K562 (cell line): ENCODE data around the gene MYLIP. TPM values are rescaled to one million over a fixed set of nuclear protein-coding genes. Genes with fewer than 3 reads are reported as not detected.

Experiments used
- ATAC-seq: fragments of 200-7000 bp; cut with Tn5 transposase; 3 replicates; pipeline ENCODE4 v1.9.1; 2020; ENCODE audit warnings: moderate library complexity
- BruUV-seq: library from RNA; stranded (reverse); fragments of 400-500 nt; replicated peaks from 2 replicates; lab custom pipeline; 2021; lab: Mats Ljungman, UMichigan
- CTCF ChIA-PET: fragments of 300-600 bp; formaldehyde crosslinking; extraction: SDS; loops from one replicate; lab custom pipeline; 2021; ENCODE audit warnings: low intra/inter-chr PET ratio; lab: Yijun Ruan, JAX
- POLR2A ChIA-PET: fragments of 300-600, 350-650 bp; sonication (Branson Sonifier 250); formaldehyde crosslinking; extraction: SDS; loops from one replicate; lab custom pipeline; 2021; ENCODE audit warnings: antibody characterized with exemption, inconsistent platforms; lab: Yijun Ruan, JAX
- DNase-seq, 4 experiments: peaks; one replicate each; pipeline versions ENCODE4 v3.0.0 to v3.0.0-alpha.2; 2011 to 2018; ENCODE audit warnings: low spot score in 3 of 4, mixed read lengths in 3 of 4; ENCODE audit errors: extremely low read depth in 1 of 4
- FAIRE-seq: peaks from 2 replicates; lab custom pipeline; 2011; peaks lifted over from hg19 to GRCh38; lab: Jason Lieb, UNC
- H2AFZ ChIP-seq: 2 replicates; pipeline ENCODE4 v1.6.0; 2011; ENCODE audit warnings: low read depth, low read length, control low read depth, inconsistent platforms
- H3K27ac ChIP-seq: fragments of 200-600 bp; 3 replicates; pipeline ENCODE4 v1.8.0; 2011; ENCODE audit warnings: low read depth, mild to moderate bottlenecking, control low read depth, inconsistent platforms, low read length, moderate library complexity, mixed read lengths; ENCODE audit errors: extremely low read depth
- H3K27me3 ChIP-seq, 2 experiments: fragments of 300-600 bp in 1 of 2; 2 replicates in 1 of 2; 3 replicates in 1 of 2; pipeline versions ENCODE4 v1.6.0 to v1.8.0; 2011; ENCODE audit warnings: inconsistent platforms in 2 of 2, low read length in 2 of 2, mild to moderate bottlenecking in 1 of 2, mixed read lengths in 1 of 2, moderate library complexity in 1 of 2; ENCODE audit not compliant: control insufficient read depth in 2 of 2, insufficient read depth in 2 of 2
- H3K36me3 ChIP-seq: fragments of 300-600 bp; 3 replicates; pipeline ENCODE4 v1.8.0; 2011; ENCODE audit warnings: mild to moderate bottlenecking, low read length, inconsistent platforms; ENCODE audit not compliant: control insufficient read depth, insufficient read depth
- H3K4me1 ChIP-seq, 2 experiments: fragments of 200-600 bp in 1 of 2; replicated peaks in 1 of 2; 2 replicates in 1 of 2; 3 replicates in 1 of 2; pipeline versions ENCODE4 v1.5.1 to v1.8.0; 2011; ENCODE audit warnings: inconsistent platforms in 2 of 2, low read length in 2 of 2, mild to moderate bottlenecking in 1 of 2, mixed read lengths in 1 of 2, moderate library complexity in 1 of 2; ENCODE audit not compliant: control insufficient read depth in 2 of 2, insufficient read depth in 2 of 2
- H3K4me2 ChIP-seq: 2 replicates; pipeline ENCODE4 v1.6.1; 2011; ENCODE audit warnings: low read length, control low read depth, inconsistent platforms, mixed read lengths; ENCODE audit not compliant: insufficient read depth
- H3K4me3 ChIP-seq: fragments of 200-600 bp; sonication (generic), shearing (Covaris generic); 2 replicates; pipeline ENCODE4 v1.5.1; 2016; ENCODE audit warnings: control low read depth, inconsistent platforms
- H3K79me2 ChIP-seq: fragments of 200-600 bp; 3 replicates; pipeline ENCODE4 v1.8.0; 2011; ENCODE audit warnings: low read length, inconsistent platforms; ENCODE audit not compliant: control insufficient read depth, insufficient read depth
- H3K9ac ChIP-seq, 2 experiments: 2 replicates each; pipeline versions ENCODE4 v1.6.0 to v1.6.1; 2011; ENCODE audit warnings: low read depth in 2 of 2, low read length in 2 of 2, control low read depth in 1 of 2, inconsistent platforms in 1 of 2, mild to moderate bottlenecking in 1 of 2, mixed read lengths in 1 of 2; ENCODE audit not compliant: insufficient read depth in 1 of 2
- H3K9me1 ChIP-seq: one replicate; pipeline ENCODE4 v1.6.0; 2011; ENCODE audit warnings: inconsistent platforms, mild to moderate bottlenecking, low read length, moderate library complexity; ENCODE audit not compliant: control insufficient read depth, insufficient read depth
- H3K9me3 ChIP-seq: replicated peaks from 2 replicates; pipeline ENCODE4 v1.5.1; 2011; ENCODE audit warnings: low read depth, low read length, inconsistent platforms; ENCODE audit not compliant: control insufficient read depth, insufficient read depth
- H4K20me1 ChIP-seq: replicated peaks from 2 replicates; pipeline ENCODE4 v1.6.1; 2011; ENCODE audit warnings: low read length, inconsistent platforms, mixed read lengths; ENCODE audit not compliant: control insufficient read depth, insufficient read depth
- C11orf30 ChIP-seq: fragments of 450-650 bp; IDR thresholded peaks from 2 replicates; pipeline ENCODE4 v1.6.1; 2016; ENCODE audit warnings: low read depth, mild to moderate bottlenecking
- CXXC5 ChIP-seq: fragments of 250-450 bp; sonication (Bioruptor Pico); IDR thresholded peaks from 2 replicates; pipeline ENCODE4 v1.8.0; 2022; ENCODE audit warnings: inconsistent platforms, mild to moderate bottlenecking, moderate library complexity
- GTF2F1 ChIP-seq: IDR thresholded peaks from 2 replicates; pipeline ENCODE4 v1.6.1; 2011; ENCODE audit warnings: low read depth, low read length, improper control_type of control experiment
- HDAC2 ChIP-seq: fragments of 450-650 bp; IDR thresholded peaks from 2 replicates; pipeline ENCODE4 v1.6.1; 2016; ENCODE audit warnings: mild to moderate bottlenecking
- PBX2 ChIP-seq, 2 experiments: IDR thresholded peaks in 1 of 2; conservative IDR thresholded peaks in 1 of 2; 2 replicates each; pipeline ENCODE4 v1.6.1; 2016; ENCODE audit warnings: low read depth in 2 of 2, mild to moderate bottlenecking in 1 of 2, missing compliant biosample characterization in 1 of 2, missing genetic modification characterization in 1 of 2, moderate library complexity in 1 of 2
- TFAM ChIP-seq: fragments of 250-450 bp; sonication (Bioruptor Pico); conservative IDR thresholded peaks from 2 replicates; pipeline ENCODE4 v1.5.0; 2021; ENCODE audit warnings: mild to moderate bottlenecking, moderate library complexity
- ZC3H4 ChIP-seq: sonication (generic); formaldehyde crosslinking; IDR thresholded peaks from 2 replicates; pipeline ENCODE4 v1.9.0; 2021; ENCODE audit warnings: missing genetic modification reagents, borderline replicate concordance
- ZNF57 ChIP-seq: fragments of 450-650 bp; formaldehyde crosslinking; IDR thresholded peaks from 2 replicates; pipeline ENCODE4 v1.4.0; 2020; ENCODE audit warnings: mild to moderate bottlenecking, moderate library complexity
- ZNF780A ChIP-seq: fragments of 250-450 bp; sonication (Bioruptor Pico); IDR thresholded peaks from 2 replicates; pipeline ENCODE4 v1.5.0; 2021; ENCODE audit warnings: mild to moderate bottlenecking
- WGBS: fragments of 100-300 bp; shearing (Covaris generic); methylation state at CpG from one replicate; pipeline ENCODE4 v1.1.6; 2016; ENCODE audit warnings: low coverage, mixed read lengths; ENCODE audit not compliant: insufficient coverage; ENCODE audit errors: missing lambda C conversion rate; 5-methylcytosine and 5-hydroxymethylcytosine counted together
- in situ Hi-C: fragments of 300-500 bp; cut with MboI; formaldehyde crosslinking; loops from 4 replicates; pipeline ENCODE4 v1.15.0; 2018; ENCODE audit warnings: inconsistent platforms, mixed read lengths
- intact Hi-C: fragments of 100-400 bp; cut with micrococcal nuclease; formaldehyde crosslinking; loops from 2 replicates; pipeline ENCODE4 v1.14.2; 2022
- polyA plus RNA-seq, 8 experiments: library from polyadenylated mRNA; depleted of rRNA in 4 of 8; stranded (reverse) in 5 of 8; unstranded in 3 of 8; fragments of >200 nt; fragmentation: Nextera tagmentation in 2 of 8; fragmentation: Illumina TruSeq in 1 of 8; extraction: Ambion mirVana in 2 of 8; extraction: Trizol in 1 of 8; gene quantifications; 2 replicates each; pipeline versions ENCODE4 v1.2.1 to v1.2.3, GENCODE V29; 2011 to 2014; ENCODE audit warnings: inconsistent platforms in 1 of 8, missing spikeins in 1 of 8
- total RNA-seq, 7 experiments: library from RNA; depleted of rRNA in 6 of 7; stranded (reverse); fragments of >200 nt in 6 of 7; fragmentation: Illumina TruSeq in 2 of 7; extraction: Trizol in 2 of 7; gene quantifications; 2 replicates each; pipeline versions ENCODE4 v1.2.1 to v1.2.3, GENCODE V29; 2011 to 2021; ENCODE audit warnings: low replicate concordance in 1 of 7
- TF ChIP-seq, protein P1 (sequence below): sonication (generic); formaldehyde crosslinking; IDR thresholded peaks from 2 replicates; pipeline ENCODE4 v1.8.0; 2023; ENCODE audit warnings: missing genetic modification reagents, mild to moderate bottlenecking, borderline replicate concordance
- TF ChIP-seq, protein P2 (sequence below): sonication (generic); formaldehyde crosslinking; IDR thresholded peaks from 2 replicates; pipeline ENCODE4 v1.9.0; 2022; ENCODE audit warnings: mild to moderate bottlenecking, missing genetic modification reagents

The MYLIP gene
- total and polyA plus RNA-seq, 9 of the 15 experiments (the other 6 are each of a cell fraction or from before 2014, with no cell fraction given), result 10.8 to 43.5 (median 31.5) TPM

- TF ChIP-seq, protein P1, sequence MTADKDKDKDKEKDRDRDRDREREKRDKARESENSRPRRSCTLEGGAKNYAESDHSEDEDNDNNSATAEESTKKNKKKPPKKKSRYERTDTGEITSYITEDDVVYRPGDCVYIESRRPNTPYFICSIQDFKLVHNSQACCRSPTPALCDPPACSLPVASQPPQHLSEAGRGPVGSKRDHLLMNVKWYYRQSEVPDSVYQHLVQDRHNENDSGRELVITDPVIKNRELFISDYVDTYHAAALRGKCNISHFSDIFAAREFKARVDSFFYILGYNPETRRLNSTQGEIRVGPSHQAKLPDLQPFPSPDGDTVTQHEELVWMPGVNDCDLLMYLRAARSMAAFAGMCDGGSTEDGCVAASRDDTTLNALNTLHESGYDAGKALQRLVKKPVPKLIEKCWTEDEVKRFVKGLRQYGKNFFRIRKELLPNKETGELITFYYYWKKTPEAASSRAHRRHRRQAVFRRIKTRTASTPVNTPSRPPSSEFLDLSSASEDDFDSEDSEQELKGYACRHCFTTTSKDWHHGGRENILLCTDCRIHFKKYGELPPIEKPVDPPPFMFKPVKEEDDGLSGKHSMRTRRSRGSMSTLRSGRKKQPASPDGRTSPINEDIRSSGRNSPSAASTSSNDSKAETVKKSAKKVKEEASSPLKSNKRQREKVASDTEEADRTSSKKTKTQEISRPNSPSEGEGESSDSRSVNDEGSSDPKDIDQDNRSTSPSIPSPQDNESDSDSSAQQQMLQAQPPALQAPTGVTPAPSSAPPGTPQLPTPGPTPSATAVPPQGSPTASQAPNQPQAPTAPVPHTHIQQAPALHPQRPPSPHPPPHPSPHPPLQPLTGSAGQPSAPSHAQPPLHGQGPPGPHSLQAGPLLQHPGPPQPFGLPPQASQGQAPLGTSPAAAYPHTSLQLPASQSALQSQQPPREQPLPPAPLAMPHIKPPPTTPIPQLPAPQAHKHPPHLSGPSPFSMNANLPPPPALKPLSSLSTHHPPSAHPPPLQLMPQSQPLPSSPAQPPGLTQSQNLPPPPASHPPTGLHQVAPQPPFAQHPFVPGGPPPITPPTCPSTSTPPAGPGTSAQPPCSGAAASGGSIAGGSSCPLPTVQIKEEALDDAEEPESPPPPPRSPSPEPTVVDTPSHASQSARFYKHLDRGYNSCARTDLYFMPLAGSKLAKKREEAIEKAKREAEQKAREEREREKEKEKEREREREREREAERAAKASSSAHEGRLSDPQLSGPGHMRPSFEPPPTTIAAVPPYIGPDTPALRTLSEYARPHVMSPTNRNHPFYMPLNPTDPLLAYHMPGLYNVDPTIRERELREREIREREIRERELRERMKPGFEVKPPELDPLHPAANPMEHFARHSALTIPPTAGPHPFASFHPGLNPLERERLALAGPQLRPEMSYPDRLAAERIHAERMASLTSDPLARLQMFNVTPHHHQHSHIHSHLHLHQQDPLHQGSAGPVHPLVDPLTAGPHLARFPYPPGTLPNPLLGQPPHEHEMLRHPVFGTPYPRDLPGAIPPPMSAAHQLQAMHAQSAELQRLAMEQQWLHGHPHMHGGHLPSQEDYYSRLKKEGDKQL (CRISPR knock-in tag), result no peak
Observed at GRCh38 chr6:16157492-16157891, 28.6 kb downstream of the MYLIP start (continued).

DNA sequence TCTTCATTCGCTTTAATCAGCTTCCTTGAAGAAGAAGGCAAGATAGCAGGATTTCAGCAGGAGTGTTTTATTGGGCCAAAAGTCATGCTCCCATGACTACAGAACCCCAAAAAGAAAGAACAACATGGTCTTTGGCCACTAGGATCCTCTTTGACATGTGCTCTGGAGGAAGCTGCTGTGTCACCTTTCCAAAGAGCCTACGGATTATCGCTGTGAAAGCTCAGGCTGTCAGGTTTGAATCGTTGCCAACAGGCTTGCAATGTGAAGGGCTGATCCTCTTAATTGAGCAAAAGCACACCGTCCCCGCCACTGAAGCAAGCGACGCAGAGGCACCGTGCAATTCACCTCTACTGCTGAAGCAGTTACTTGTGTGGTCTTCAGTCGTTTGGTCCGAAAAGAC is 29.0 kb downstream of the MYLIP start:
- Histone ChIP-seq H3K27ac (peak overlapping the region; percentile 55), H4K20me1 (no peaks in the 10 kb centered on the region), H3K9me3 (no peaks in the 10 kb centered on the region), H3K9me1 (no peaks in the 10 kb centered on the region), H3K9ac (peak overlapping the region; percentile 2 to 41; a peak in 2 of 4 replicates), H3K4me3 (no peak overlapping the region), H3K27me3 (no peaks in the 10 kb centered on the region), H3K36me3 (peaks cover 36% of the 10 kb centered on the region; the same call in 2 of the 3 replicates), H3K4me1 (peaks cover 7 to 17% of the 10 kb centered on the region in 2 experiments), H3K4me2 (peak overlapping the region; percentile 55), H2AFZ (peak overlapping the region; percentile 82), H3K79me2 (no peaks in the 10 kb centered on the region)
- WGBS, result 11% methylated on average over 11 of the region's 11 CpGs
- BruUV-seq, result no TSS peak
- in situ Hi-C loops (no loop called here), intact Hi-C loops (no loop called here)
- DNase-seq, result peak; percentile 68 to 94 (median 80)
- ChIA-PET POLR2A (interaction anchor here (0.6 to 2.0 kb wide), 9 partner anchors 11 to 477 kb away, joined by 3 to 15 read pairs (median 6); partner anchors contain the start of gene MYLIP), CTCF (no interaction called here)
- FAIRE-seq, result peak; percentile 99
- peak; percentile 92 for ATAC-seq
- TF ChIP-seq TFAM, result no peak
- TF ChIP-seq CXXC5 (CRISPR knock-in tag), result peak; percentile 26; the same call in 1 of the 2 replicates
- 0 out of 2 replicates have a peak, but pooled peaks have one; percentile 52 for TF ChIP-seq ZNF57 (CRISPR knock-in tag)
- TF ChIP-seq HDAC2, result peak; percentile 30; the same call in 1 of the 2 replicates
- no peak for TF ChIP-seq ZC3H4 (CRISPR knock-in tag)
- TF ChIP-seq C11orf30, result peak; percentile 88
- TF ChIP-seq, protein P2, sequence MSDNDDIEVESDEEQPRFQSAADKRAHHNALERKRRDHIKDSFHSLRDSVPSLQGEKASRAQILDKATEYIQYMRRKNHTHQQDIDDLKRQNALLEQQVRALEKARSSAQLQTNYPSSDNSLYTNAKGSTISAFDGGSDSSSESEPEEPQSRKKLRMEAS, result peak; percentile 82
- no peak for TF ChIP-seq ZNF780A (CRISPR knock-in tag)
- no peak for TF ChIP-seq GTF2F1
- no peak for TF ChIP-seq PBX2 (CRISPR knock-in tag; IDR thresholded peaks at IDR 0.05; ENCODE audit: low read depth)
- peak; percentile 60; the same call in 1 of the 2 replicates for TF ChIP-seq PBX2 (tag; conservative IDR thresholded peaks at IDR 0.05; ENCODE audit: low read depth)
